ENCODE results near the gene IL10RB. TPM values are rescaled to one million over a fixed set of nuclear protein-coding genes. Genes with fewer than 3 reads are reported as not detected.

IL10RB gene
- total RNA-seq = 15.2 and 24.6 TPM in 2 replicates

DNA sequence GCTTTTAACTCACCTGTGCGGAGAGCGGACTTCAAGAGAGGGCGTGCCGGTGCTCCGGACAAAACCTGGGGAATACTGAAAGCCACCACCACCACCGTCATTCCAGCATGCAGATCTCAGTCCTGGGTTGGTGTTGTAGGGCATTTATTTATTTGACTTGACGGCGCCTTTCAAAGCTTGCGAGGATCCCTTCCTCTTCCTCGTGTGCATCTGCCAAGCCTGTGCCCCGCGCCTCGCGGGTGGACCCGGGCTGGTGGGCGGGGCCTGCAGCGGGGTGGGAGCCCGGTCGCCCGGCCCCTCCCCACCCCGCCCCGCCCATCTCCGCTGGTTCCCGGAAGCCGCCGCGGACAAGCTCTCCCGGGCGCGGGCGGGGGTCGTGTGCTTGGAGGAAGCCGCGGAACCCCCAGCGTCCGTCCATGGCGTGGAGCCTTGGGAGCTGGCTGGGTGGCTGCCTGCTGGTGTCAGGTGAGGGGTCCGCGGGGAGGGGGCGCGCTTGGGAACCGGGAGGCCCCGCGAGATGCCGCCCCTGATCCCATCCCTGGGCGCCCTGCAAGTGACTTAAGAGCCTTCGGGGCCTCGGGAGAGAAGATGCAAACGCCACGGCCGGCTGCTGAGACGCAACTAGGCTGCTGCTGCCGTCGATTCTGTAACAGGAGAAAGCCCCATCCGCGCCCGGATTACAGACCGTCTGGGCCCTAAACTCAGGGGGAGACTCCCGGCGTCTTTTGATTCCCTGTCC lies at the start of gene IL10RB:
Gene IL10RB, plus strand, starts transcription at position 318 of the 739 bp plus-strand sequence. Its CDS starts 99 bp downstream, at position 417.

DNA sequence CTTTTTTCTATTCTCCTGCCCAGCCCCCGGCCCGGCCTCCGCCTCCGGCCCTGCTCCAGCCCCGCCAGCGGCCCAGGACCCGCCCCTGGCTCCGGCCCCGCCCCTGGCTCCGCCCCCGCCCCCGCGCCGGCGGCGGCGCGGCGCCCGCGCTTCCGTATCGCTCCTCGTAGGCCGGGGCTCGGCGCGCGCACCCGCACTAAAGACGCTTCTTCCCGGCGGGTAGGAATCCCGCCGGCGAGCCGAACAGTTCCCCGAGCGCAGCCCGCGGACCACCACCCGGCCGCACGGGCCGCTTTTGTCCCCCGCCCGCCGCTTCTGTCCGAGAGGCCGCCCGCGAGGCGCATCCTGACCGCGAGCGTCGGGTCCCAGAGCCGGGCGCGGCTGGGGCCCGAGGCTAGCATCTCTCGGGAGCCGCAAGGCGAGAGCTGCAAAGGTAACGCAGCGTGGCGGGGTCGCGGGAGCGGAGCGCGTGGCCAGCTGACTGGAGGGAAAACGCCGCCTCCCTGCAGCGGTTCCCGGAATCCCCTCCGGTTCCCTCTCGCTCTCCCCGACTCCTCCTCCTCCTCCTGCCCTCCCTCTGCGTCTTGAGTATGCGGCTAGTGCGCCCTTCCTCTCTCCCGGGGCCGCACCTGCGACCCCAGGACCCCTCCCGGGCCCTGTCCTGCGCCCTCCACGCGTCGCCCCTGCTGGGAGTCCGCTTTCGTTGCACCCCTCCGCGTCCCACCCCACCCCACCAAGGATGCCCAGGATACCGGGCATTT lies 36.2 kb upstream of the IL10RB start, which contains the start of gene IFNAR2:
Gene IFNAR2, plus strand, starts transcription at position 155 of the 761 bp plus-strand sequence. CDS start 11,985 bp downstream, outside the sequence.

DNA sequence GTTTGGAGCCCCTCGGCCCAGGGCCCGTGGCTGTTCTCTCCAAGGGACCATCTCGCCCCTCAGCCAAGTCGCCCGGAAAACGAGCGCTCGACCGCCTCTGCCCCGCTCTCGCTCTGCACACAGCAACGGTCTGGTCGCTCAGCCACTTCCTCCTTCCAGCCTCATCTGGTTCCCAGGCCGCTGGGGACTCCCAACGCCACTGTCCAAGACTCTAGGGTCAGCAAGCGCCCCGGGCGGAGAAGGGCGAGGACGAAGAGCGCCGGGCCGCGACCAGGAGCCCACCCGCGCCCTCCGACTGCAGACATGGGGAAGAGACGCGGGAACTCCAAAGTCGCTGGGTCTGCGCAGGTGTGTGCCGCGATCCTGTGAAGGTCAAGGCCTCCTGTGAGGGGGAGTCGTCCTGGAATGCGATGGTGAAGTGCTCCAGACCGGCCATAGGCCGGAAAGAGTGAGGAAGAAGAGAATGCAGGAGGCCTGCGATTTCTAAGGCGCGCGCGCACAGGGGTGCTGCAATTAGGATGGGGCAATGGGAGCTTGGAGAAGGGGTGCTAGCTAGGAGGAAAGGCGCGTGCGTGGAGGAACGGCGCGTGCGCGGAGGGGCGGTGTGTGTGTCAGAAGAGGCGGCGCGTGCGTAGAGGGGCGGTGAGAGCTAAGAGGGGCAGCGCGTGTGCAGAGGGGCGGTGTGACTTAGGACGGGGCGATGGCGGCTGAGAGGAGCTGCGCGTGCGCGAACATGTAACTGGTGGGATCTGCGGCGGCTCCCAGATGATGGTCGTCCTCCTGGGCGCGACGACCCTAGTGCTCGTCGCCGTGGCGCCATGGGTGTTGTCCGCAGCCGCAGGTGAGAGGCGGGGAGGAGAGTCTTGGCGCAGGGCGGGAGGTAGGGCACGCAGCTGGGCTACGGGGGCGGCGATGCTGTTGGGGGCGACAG lies 58.4 kb downstream of the IL10RB start, which contains the start of gene IFNAR1:
Gene IFNAR1, plus strand, starts transcription at position 680 of the 931 bp plus-strand sequence. Its CDS starts 86 bp downstream, at position 766.

Other genes with a start within 250 kb of the IL10RB start
- gene OLIG2, start 240.4 kb upstream of the IL10RB start, total RNA-seq = not detected in 2 replicates
- gene OLIG1, start 196.2 kb upstream of the IL10RB start, total RNA-seq = not detected in 2 replicates
- 3.9 and 8.1 TPM in 2 replicates for gene IFNAR2, start 36.4 kb upstream of the IL10RB start, total RNA-seq
- 8.0 and 12.0 TPM in 2 replicates for gene IFNAR1, start 58.6 kb downstream of the IL10RB start, total RNA-seq
- gene IFNGR2, start 137.0 kb downstream of the IL10RB start, total RNA-seq = 43.2 and 45.6 TPM in 2 replicates
- gene TMEM50B, start 213.6 kb downstream of the IL10RB start, total RNA-seq = 12.3 and 13.4 TPM in 2 replicates
- gene DNAJC28, start 225.3 kb downstream of the IL10RB start, total RNA-seq = 0.16 and 0.63 TPM in 2 replicates